K562 (cell line): ENCODE data around the gene CREB3L1. TPM values are rescaled to one million over a fixed set of nuclear protein-coding genes. Genes with fewer than 3 reads are reported as not detected.
A peak's percentile ranks its signal among the peaks of the same experiment; 100 is the strongest.

Experiments used
- CBFA2T2 ChIP-seq: fragments of 450-650 bp; conservative IDR thresholded peaks from 2 replicates; pipeline ENCODE4 v1.6.1; 2017; ENCODE audit warnings: mild to moderate bottlenecking
- CBX3 ChIP-seq, 2 experiments: IDR thresholded peaks; 1 replicate in 1 of 2; 2 replicates in 1 of 2; pipeline ENCODE4 v1.6.1; 2012; ENCODE audit warnings: inconsistent platforms in 2 of 2, low read length in 2 of 2, borderline replicate concordance in 1 of 2, control low read depth in 1 of 2
- CBX8 ChIP-seq: fragments of 200-600 bp; sonication (generic); IDR thresholded peaks from 2 replicates; pipeline ENCODE4 v1.6.1; 2012; ENCODE audit warnings: borderline replicate concordance, mixed run types, low read depth, mild to moderate bottlenecking, moderate library complexity, mixed read lengths, low read length, control low read depth, inconsistent platforms; ENCODE audit not compliant: poor library complexity, severe bottlenecking; ENCODE audit errors: extremely low read depth
- DPF2 ChIP-seq: fragments of 450-650 bp; IDR thresholded peaks from 2 replicates; pipeline ENCODE4 v1.6.1; 2016
- HDAC8 ChIP-seq: fragments of 450-650 bp; IDR thresholded peaks from 2 replicates; pipeline ENCODE4 v1.6.1; 2016; ENCODE audit warnings: mild to moderate bottlenecking, missing genetic modification characterization, moderate library complexity, missing compliant biosample characterization
- IRF2 ChIP-seq: sonication (generic); formaldehyde crosslinking; IDR thresholded peaks from 2 replicates; pipeline ENCODE4 v1.8.1; 2022; ENCODE audit warnings: mild to moderate bottlenecking, missing genetic modification reagents
- KLF1 ChIP-seq: fragments of 450-650 bp; IDR thresholded peaks from 2 replicates; pipeline ENCODE4 v1.6.1; 2016; ENCODE audit warnings: missing genetic modification characterization, missing compliant biosample characterization
- PYGO2 ChIP-seq: fragments of 450-650 bp; IDR thresholded peaks from 2 replicates; pipeline ENCODE4 v1.6.1; 2016; ENCODE audit warnings: mild to moderate bottlenecking, missing genetic modification characterization, moderate library complexity, missing compliant biosample characterization
- SUPT5H ChIP-seq: fragments of 450-650 bp; IDR thresholded peaks from 2 replicates; pipeline ENCODE4 v1.6.1; 2016
- ZNF12 ChIP-seq: sonication (generic); formaldehyde crosslinking; IDR thresholded peaks from 2 replicates; pipeline ENCODE4 v1.4.0; 2020; ENCODE audit warnings: mild to moderate bottlenecking, missing genetic modification reagents
- ZNF224 ChIP-seq: sonication (generic); formaldehyde crosslinking; IDR thresholded peaks from 2 replicates; pipeline ENCODE4 v1.8.0; 2022; ENCODE audit warnings: mild to moderate bottlenecking, missing genetic modification reagents
- ZNF57 ChIP-seq: fragments of 450-650 bp; formaldehyde crosslinking; IDR thresholded peaks from 2 replicates; pipeline ENCODE4 v1.4.0; 2020; ENCODE audit warnings: mild to moderate bottlenecking, moderate library complexity
- polyA plus RNA-seq, 8 experiments: library from polyadenylated mRNA; depleted of rRNA in 4 of 8; stranded (reverse) in 5 of 8; unstranded in 3 of 8; fragments of >200 nt; fragmentation: Nextera tagmentation in 2 of 8; fragmentation: Illumina TruSeq in 1 of 8; extraction: Ambion mirVana in 2 of 8; extraction: Trizol in 1 of 8; gene quantifications; 2 replicates each; pipeline versions ENCODE4 v1.2.1 to v1.2.3, GENCODE V29; 2011 to 2014; ENCODE audit warnings: inconsistent platforms in 1 of 8, missing spikeins in 1 of 8
- total RNA-seq, 7 experiments: library from RNA; depleted of rRNA in 6 of 7; stranded (reverse); fragments of >200 nt in 6 of 7; fragmentation: Illumina TruSeq in 2 of 7; extraction: Trizol in 2 of 7; gene quantifications; 2 replicates each; pipeline versions ENCODE4 v1.2.1 to v1.2.3, GENCODE V29; 2011 to 2021; ENCODE audit warnings: low replicate concordance in 1 of 7
- TF ChIP-seq, protein P1 (sequence below), 2 experiments: fragments of 450-650 bp in 1 of 2; sonication (generic) in 1 of 2; formaldehyde crosslinking in 1 of 2; IDR thresholded peaks in 1 of 2; conservative IDR thresholded peaks in 1 of 2; 2 replicates each; pipeline versions ENCODE4 v1.6.1 to v1.8.1; 2016 to 2023; ENCODE audit warnings: mild to moderate bottlenecking in 2 of 2, moderate library complexity in 2 of 2, inconsistent platforms in 1 of 2, missing genetic modification reagents in 1 of 2
- TF ChIP-seq, protein P2 (sequence below): sonication (generic); formaldehyde crosslinking; IDR thresholded peaks from 2 replicates; pipeline ENCODE4 v1.8.0; 2022; ENCODE audit warnings: missing genetic modification reagents, mild to moderate bottlenecking, moderate library complexity, borderline replicate concordance
- TF ChIP-seq, protein P3 (sequence below): fragments of 250-450 bp; sonication (Bioruptor Pico); IDR thresholded peaks from 2 replicates; pipeline ENCODE4 v1.8.0; 2022; ENCODE audit warnings: inconsistent platforms
- TF ChIP-seq, protein P4 (sequence below): fragments of 450-650 bp; formaldehyde crosslinking; IDR thresholded peaks from 2 replicates; pipeline ENCODE4 v1.4.0; 2020; ENCODE audit warnings: mild to moderate bottlenecking, mixed read lengths
- TF ChIP-seq, protein P5 (sequence below): fragments of 450-650 bp; IDR thresholded peaks from 2 replicates; pipeline ENCODE4 v1.6.1; 2017; ENCODE audit warnings: antibody characterized with exemption, mild to moderate bottlenecking

CREB3L1 gene
- total and polyA plus RNA-seq, 9 of the 15 experiments (the other 6 are each of a cell fraction or from before 2014, with no cell fraction given), result 1.2 to 27.6 (median 3.7) TPM

DNA sequence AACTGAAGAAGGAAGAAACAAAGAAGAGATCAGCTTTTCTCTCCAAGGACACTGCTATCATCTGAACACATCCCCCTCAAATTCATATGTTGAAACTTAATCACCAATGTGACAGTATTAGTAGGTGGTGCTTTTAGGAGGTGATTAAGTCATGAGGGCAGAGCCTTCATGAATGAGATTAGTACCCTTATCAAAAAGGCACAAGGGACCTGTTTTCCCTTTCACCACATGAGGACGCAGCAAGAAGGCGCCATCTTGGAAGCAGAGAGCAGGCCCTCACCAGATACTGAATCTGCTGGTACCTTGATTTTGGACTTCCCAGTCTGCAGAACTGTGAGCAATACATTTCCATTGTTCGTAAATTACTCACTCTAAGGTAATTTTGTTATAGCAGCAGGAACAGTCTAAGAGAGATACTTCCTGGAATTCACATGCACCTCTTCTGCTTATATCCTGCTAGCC, 20.9 kb upstream of the CREB3L1 start (continued):
- TF ChIP-seq CBX8, result no peak
- TF ChIP-seq, protein P1, sequence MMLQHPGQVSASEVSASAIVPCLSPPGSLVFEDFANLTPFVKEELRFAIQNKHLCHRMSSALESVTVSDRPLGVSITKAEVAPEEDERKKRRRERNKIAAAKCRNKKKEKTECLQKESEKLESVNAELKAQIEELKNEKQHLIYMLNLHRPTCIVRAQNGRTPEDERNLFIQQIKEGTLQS (IDR thresholded peaks at IDR 0.05), result no peak
- TF ChIP-seq, protein P1 (CRISPR knock-in tag; conservative IDR thresholded peaks at IDR 0.05), result no peak
- TF ChIP-seq HDAC8, result no peak
- TF ChIP-seq, protein P2, sequence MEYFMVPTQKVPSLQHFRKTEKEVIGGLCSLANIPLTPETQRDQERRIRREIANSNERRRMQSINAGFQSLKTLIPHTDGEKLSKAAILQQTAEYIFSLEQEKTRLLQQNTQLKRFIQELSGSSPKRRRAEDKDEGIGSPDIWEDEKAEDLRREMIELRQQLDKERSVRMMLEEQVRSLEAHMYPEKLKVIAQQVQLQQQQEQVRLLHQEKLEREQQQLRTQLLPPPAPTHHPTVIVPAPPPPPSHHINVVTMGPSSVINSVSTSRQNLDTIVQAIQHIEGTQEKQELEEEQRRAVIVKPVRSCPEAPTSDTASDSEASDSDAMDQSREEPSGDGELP (CRISPR knock-in tag), result no peak
- no peak for TF ChIP-seq IRF2 (CRISPR knock-in tag)
- TF ChIP-seq, protein P3, sequence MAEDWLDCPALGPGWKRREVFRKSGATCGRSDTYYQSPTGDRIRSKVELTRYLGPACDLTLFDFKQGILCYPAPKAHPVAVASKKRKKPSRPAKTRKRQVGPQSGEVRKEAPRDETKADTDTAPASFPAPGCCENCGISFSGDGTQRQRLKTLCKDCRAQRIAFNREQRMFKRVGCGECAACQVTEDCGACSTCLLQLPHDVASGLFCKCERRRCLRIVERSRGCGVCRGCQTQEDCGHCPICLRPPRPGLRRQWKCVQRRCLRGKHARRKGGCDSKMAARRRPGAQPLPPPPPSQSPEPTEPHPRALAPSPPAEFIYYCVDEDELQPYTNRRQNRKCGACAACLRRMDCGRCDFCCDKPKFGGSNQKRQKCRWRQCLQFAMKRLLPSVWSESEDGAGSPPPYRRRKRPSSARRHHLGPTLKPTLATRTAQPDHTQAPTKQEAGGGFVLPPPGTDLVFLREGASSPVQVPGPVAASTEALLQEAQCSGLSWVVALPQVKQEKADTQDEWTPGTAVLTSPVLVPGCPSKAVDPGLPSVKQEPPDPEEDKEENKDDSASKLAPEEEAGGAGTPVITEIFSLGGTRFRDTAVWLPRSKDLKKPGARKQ, result no peak
- no peak for TF ChIP-seq SUPT5H
- no peak for TF ChIP-seq KLF1
- TF ChIP-seq PYGO2 (tag), result peak; percentile 65
- no peak for TF ChIP-seq ZNF224 (CRISPR knock-in tag)
- TF ChIP-seq DPF2, result 0 out of 2 replicates have a peak, but pooled peaks have one; percentile 14
- peak; percentile 97 for TF ChIP-seq ZNF12
- TF ChIP-seq, protein P4, sequence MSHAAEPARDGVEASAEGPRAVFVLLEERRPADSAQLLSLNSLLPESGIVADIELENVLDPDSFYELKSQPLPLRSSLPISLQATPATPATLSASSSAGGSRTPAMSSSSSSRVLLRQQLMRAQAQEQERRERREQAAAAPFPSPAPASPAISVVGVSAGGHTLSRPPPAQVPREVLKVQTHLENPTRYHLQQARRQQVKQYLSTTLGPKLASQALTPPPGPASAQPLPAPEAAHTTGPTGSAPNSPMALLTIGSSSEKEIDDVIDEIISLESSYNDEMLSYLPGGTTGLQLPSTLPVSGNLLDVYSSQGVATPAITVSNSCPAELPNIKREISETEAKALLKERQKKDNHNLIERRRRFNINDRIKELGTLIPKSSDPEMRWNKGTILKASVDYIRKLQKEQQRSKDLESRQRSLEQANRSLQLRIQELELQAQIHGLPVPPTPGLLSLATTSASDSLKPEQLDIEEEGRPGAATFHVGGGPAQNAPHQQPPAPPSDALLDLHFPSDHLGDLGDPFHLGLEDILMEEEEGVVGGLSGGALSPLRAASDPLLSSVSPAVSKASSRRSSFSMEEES, result no peak
- peak; percentile 40; the same call in 1 of the 2 replicates for TF ChIP-seq CBFA2T2
- no peak for TF ChIP-seq ZNF57 (CRISPR knock-in tag)
- TF ChIP-seq, protein P5, sequence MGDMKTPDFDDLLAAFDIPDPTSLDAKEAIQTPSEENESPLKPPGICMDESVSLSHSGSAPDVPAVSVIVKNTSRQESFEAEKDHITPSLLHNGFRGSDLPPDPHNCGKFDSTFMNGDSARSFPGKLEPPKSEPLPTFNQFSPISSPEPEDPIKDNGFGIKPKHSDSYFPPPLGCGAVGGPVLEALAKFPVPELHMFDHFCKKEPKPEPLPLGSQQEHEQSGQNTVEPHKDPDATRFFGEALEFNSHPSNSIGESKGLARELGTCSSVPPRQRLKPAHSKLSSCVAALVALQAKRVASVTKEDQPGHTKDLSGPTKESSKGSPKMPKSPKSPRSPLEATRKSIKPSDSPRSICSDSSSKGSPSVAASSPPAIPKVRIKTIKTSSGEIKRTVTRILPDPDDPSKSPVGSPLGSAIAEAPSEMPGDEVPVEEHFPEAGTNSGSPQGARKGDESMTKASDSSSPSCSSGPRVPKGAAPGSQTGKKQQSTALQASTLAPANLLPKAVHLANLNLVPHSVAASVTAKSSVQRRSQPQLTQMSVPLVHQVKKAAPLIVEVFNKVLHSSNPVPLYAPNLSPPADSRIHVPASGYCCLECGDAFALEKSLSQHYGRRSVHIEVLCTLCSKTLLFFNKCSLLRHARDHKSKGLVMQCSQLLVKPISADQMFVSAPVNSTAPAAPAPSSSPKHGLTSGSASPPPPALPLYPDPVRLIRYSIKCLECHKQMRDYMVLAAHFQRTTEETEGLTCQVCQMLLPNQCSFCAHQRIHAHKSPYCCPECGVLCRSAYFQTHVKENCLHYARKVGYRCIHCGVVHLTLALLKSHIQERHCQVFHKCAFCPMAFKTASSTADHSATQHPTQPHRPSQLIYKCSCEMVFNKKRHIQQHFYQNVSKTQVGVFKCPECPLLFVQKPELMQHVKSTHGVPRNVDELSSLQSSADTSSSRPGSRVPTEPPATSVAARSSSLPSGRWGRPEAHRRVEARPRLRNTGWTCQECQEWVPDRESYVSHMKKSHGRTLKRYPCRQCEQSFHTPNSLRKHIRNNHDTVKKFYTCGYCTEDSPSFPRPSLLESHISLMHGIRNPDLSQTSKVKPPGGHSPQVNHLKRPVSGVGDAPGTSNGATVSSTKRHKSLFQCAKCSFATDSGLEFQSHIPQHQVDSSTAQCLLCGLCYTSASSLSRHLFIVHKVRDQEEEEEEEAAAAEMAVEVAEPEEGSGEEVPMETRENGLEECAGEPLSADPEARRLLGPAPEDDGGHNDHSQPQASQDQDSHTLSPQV, result 0 out of 2 replicates have a peak, but pooled peaks have one; percentile 77
- TF ChIP-seq CBX3 (IDR thresholded peaks at IDR 0.05; ENCODE audit: borderline replicate concordance in 1 of 2, low read length in 2 of 2), result peak in 1 of 2 experiments; percentile 71; a peak in 1 of 3 replicates
